Right cardiac atrium (tissue), 5 donors: ENCODE measurements around the gene UTP25. TPM values are rescaled to one million over a fixed set of nuclear protein-coding genes. Genes with fewer than 3 reads are reported as not detected.
"Not testable (repeated sequence)": the region's sequence is repeated elsewhere in the genome, so short reads cannot be mapped to it uniquely, and the experiment has no call there.

Experiments
- ATAC-seq, 2 donors: fragments of 200-7000 bp; cut with Tn5 transposase; one replicate each; pipeline versions ENCODE4 v1.8.0 to v1.9.1; 2020; ENCODE audit warnings: moderate library complexity in 2 of 2, mild to moderate bottlenecking in 1 of 2
- DNase-seq, 3 donors: peaks; one replicate each; pipeline ENCODE4 v3.0.0-alpha.2; 2020
- H3K27ac ChIP-seq: one replicate; pipeline ENCODE4 v1.5.1; 2013; ENCODE audit warnings: mild to moderate bottlenecking, low read length, control low read depth, moderate library complexity
- H3K27me3 ChIP-seq: one replicate; pipeline ENCODE4 v1.6.1; 2013; ENCODE audit not compliant: control insufficient read depth, insufficient read depth
- H3K4me1 ChIP-seq: one replicate; pipeline ENCODE4 v1.6.1; 2013; ENCODE audit warnings: low read length; ENCODE audit not compliant: control insufficient read depth, insufficient read depth
- H3K4me3 ChIP-seq: one replicate; pipeline ENCODE4 v1.5.1; 2013; ENCODE audit warnings: low read length, control low read depth
- H3K9me3 ChIP-seq: one replicate; pipeline ENCODE4 v1.6.1; 2013; ENCODE audit warnings: low read length; ENCODE audit not compliant: control insufficient read depth
- WGBS: extraction: QIAGEN DNeasy Blood & Tissue Kit; methylation state at CpG from one replicate; pipeline ENCODE4 v1.1.7; 2013; 5-methylcytosine and 5-hydroxymethylcytosine counted together
- intact Hi-C, 4 donors: fragments of 100-400 bp; cut with DNase I; formaldehyde crosslinking; loops; one replicate each; pipeline versions ENCODE4 v1.11.0 to v1.14.0; 2022 to 2023
- polyA plus RNA-seq: library from polyadenylated mRNA; stranded (reverse); fragments of 200-250 nt; gene quantifications from one replicate; pipeline ENCODE4 v1.2.3, GENCODE V29; 2013
- total RNA-seq, 4 donors: library from RNA; stranded (reverse); fragmentation: NEBNext Ultra II Directional; extraction: Animal tissue kit (Norgen Biotek cat#: 25700); gene quantifications; one replicate each; pipeline ENCODE4 v1.2.1, GENCODE V29; 2021
- donor health status: healthy with polysubstance abuse.
- donor health status: DM: no; HTN: yes; CAD: no.
- donor health status: DM: no; HTN: no; CAD: no.
- donor health status: DM: no; HTN: yes; CAD: no; lungs with severe emphysema.
- donor health status: DM: yes; HTN: yes; CAD: no.

UTP25 gene
- total and polyA plus RNA-seq, 5 donors: 1.2 to 3.1 (median 2.9) TPM

GRCh38 chr1:209884249-209884648 is 56.5 kb downstream of the UTP25 start:
- Histone ChIP-seq H3K4me1 (no peaks in the 10 kb centered on the region), H3K9me3 (no peaks in the 10 kb centered on the region), H3K4me3 (no peak overlapping the region), H3K27ac (no peak overlapping the region), H3K27me3 (no peaks in the 10 kb centered on the region)
- intact Hi-C loops: no loop called here
- no peak for ATAC-seq
- DNase-seq: no peak
- 60% methylated on average over 4 of the region's 4 CpGs for WGBS

DNA sequence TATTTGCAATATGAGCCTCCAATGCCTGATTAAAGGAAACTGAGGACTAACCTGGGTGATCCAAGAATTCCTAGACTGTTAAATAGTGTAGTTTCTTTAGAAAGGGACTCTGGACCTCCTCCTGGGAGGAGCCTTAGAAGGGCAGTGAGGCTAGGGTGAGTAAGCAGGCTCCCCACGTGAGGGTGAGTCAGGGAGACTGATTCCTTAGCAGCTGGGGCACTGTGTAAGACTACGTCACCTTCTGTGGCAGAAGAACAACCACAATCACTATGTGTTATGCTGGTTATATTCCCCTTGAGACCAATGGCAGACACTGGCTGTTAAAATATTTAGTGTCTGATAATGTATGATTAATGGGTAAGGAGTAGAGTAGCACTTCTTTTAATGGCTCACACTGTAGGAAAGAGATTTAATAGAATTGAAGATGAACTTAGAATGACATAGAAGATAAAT is 56.9 kb downstream of the UTP25 start:
- Histone ChIP-seq H3K27ac (no peak overlapping the region), H3K4me3 (no peak overlapping the region), H3K27me3 (no peaks in the 10 kb centered on the region), H3K4me1 (no peaks in the 10 kb centered on the region), H3K9me3 (no peaks in the 10 kb centered on the region)
- ATAC-seq (peak; percentile 70 to 87), DNase-seq (peak in 2 of 3 donors; percentile 40 to 46)
- WGBS: 26% methylated on average over 2 of the region's 2 CpGs
- intact Hi-C loops: no loop called here

DNA sequence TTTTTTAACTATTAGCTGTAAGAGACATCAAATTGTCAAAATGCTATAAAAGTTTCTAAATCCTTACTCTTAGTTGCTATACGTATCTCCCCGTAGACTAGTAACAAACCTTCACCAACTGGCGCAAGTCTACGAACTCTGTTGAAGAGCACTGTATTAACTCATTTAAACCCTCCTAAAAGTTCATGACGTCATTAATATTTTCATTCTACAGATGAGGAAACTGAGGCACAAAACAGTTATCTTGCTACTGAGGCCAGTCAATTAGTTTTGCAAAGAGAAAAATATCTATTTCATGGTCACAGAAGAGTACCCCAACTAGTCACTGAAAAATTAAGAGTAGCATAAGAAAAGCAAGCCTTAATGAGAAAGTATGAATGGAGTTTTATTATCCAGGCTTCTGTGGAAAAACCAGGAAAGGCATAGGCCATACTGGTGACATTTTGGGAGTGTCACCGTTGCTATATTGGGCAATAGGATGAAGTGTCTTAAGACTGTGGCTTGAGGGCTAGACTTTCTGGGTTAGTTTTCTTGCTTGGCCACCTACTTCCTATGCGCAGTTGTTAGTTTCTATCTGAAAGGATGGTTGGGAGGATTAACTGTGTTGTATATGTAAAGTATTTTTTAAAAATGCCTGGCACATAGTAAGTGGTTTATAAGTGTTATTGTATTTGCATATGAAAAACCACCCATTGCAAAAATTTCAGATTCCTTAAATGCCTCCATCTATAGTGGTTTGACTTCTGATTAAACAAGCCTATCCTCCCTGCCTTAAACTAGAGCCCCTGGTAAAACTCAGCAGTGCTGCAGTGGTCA is 57.8 kb downstream of the UTP25 start:
- no peaks in the 10 kb centered on the region for H3K9me3 ChIP-seq
- no peaks in the 10 kb centered on the region for H3K27me3 ChIP-seq
- DNase-seq: no peak
- H3K27ac ChIP-seq: no peak overlapping the region
- H3K4me1 ChIP-seq: no peaks in the 10 kb centered on the region
- no peak overlapping the region for H3K4me3 ChIP-seq
- intact Hi-C loops: no loop called here
- 87% methylated on average over 7 of the region's 7 CpGs for WGBS
- ATAC-seq: no peak

DNA sequence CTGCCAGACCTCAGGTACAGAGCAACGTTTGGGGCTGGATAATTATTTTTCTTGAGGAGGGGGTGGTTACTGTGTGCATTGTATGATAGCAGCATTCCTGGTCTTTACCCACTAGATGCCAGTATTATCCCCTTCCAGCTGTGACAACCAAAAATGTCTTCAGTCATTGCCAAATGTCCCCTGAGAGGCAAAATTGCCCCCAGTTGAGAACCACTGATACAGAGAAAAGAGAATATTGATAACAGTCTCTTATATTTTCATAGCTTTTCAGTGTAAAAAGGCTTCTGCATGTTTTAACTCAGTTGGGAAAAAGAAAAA is 58.4 kb downstream of the UTP25 start:
- intact Hi-C loops: no loop called here
- no peak overlapping the region for H3K4me3 ChIP-seq
- no peaks in the 10 kb centered on the region for H3K4me1 ChIP-seq
- ATAC-seq (no peak), DNase-seq (no peak)
- no peaks in the 10 kb centered on the region for H3K27me3 ChIP-seq
- no peaks in the 10 kb centered on the region for H3K9me3 ChIP-seq
- H3K27ac ChIP-seq: no peak overlapping the region
- 6% methylated on average over 1 of the region's 1 CpG for WGBS

DNA sequence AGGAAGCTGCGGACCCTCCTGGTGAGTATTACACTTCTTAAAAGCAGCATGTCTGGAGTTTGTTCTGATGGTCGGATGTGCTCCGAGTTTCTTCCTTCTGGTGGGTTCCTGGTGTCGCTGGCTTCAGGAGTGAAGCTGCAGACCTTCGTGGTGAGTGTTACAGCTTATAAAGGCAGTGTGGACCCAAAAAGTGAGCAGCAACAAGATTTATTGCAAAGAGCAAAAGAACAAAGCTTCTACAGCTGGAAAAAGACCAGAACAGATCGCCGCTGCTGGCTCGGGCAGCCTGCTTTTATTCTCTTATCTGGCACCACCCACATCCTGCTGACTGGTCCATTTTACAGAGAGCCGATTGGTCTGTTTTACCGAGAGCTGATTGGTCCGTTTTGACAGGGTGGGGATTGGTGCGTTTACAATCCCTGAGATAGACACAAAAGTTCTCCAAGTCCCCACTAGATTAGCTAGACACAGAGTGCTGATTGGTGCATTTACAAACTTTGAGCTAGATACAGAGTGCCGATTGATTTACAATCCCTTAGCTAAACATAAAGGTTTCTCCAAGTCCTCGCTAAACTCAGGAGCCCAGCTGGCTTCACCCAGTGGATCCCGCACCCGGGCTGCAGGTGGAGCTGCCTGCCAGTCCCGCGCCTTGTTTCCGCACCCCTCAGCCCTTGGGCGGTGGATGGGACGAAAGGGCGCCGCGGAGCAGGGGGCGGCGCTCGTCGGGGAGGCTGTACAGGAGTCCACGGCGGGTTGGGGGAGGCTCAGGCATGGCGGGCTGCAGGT is 60.7 kb downstream of the UTP25 start:
- H3K4me1 ChIP-seq, H3K9me3 ChIP-seq, H3K27me3 ChIP-seq, H3K27ac ChIP-seq, H3K4me3 ChIP-seq, intact Hi-C loops, ATAC-seq, DNase-seq: not testable (repeated sequence)
- 87% methylated on average over 31 of the region's 31 CpGs for WGBS

DNA sequence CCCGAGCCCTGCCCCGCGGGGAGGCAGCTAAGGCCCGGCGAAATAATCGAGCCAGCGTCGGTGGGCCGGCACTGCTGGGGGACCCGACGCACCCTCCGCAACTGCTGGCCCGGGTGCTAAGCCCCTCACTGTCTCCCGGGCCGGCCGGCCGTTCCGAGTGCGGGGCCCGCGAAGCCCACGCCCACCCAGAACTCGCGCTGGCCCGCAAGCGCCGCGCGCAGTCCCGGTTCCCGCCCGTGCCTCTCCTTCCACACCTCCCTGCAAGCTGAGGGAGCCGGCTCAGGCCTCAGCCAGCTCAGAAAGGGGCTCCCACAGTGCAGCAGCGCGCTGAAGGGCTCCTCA is 61.3 kb downstream of the UTP25 start:
- H3K9me3 ChIP-seq: peaks cover 4% of the 10 kb centered on the region
- DNase-seq (peak in 1 of 3 donors; percentile 22), ATAC-seq (no peak)
- no peak overlapping the region for H3K27ac ChIP-seq
- intact Hi-C loops: no loop called here
- H3K4me1 ChIP-seq: no peaks in the 10 kb centered on the region
- 89% methylated on average over 35 of the region's 35 CpGs for WGBS
- H3K4me3 ChIP-seq: no peak overlapping the region
- H3K27me3 ChIP-seq: no peaks in the 10 kb centered on the region

- intact Hi-C loops: no loop called here
- ATAC-seq (no peak), DNase-seq (no peak)
- Histone ChIP-seq H3K9me3 (peaks cover 5% of the 10 kb centered on the region), H3K27me3 (no peaks in the 10 kb centered on the region), H3K4me3 (no peak overlapping the region), H3K4me1 (no peaks in the 10 kb centered on the region), H3K27ac (no peak overlapping the region)
- 56% methylated on average over 3 of the region's 3 CpGs for WGBS
These were observed 63.0 kb downstream of the UTP25 start for GRCh38 chr1:209890641-209891330.

- no peak for DNase-seq
- H3K4me1 ChIP-seq: no peaks in the 10 kb centered on the region
- intact Hi-C loops: no loop called here
- H3K9me3 ChIP-seq: peaks cover 5% of the 10 kb centered on the region
- no peak overlapping the region for H3K27ac ChIP-seq
- H3K27me3 ChIP-seq: no peaks in the 10 kb centered on the region
- ATAC-seq: no peak
- no peak overlapping the region for H3K4me3 ChIP-seq
- 91% methylated on average over 6 of the region's 6 CpGs for WGBS
These were observed 66.0 kb downstream of the UTP25 start for GRCh38 chr1:209893751-209894150.

GRCh38 chr1:209895709-209896108 is 67.9 kb downstream of the UTP25 start:
- WGBS: 56% methylated on average over 4 of the region's 4 CpGs
- Histone ChIP-seq H3K27me3 (no peaks in the 10 kb centered on the region), H3K27ac (no peak overlapping the region), H3K9me3 (peaks cover 5% of the 10 kb centered on the region), H3K4me1 (no peaks in the 10 kb centered on the region), H3K4me3 (no peak overlapping the region)
- intact Hi-C loops: no loop called here
- ATAC-seq (no peak), DNase-seq (no peak)

- H3K27ac ChIP-seq: no peak overlapping the region
- no peak overlapping the region for H3K4me3 ChIP-seq
- 85% methylated on average over 4 of the region's 4 CpGs for WGBS
- H3K4me1 ChIP-seq: no peaks in the 10 kb centered on the region
- DNase-seq (no peak), ATAC-seq (no peak)
- H3K27me3 ChIP-seq: no peaks in the 10 kb centered on the region
- intact Hi-C loops: no loop called here
- H3K9me3 ChIP-seq: peaks cover 5% of the 10 kb centered on the region
These were observed 68.6 kb downstream of the UTP25 start for GRCh38 chr1:209896346-209896745.

DNA sequence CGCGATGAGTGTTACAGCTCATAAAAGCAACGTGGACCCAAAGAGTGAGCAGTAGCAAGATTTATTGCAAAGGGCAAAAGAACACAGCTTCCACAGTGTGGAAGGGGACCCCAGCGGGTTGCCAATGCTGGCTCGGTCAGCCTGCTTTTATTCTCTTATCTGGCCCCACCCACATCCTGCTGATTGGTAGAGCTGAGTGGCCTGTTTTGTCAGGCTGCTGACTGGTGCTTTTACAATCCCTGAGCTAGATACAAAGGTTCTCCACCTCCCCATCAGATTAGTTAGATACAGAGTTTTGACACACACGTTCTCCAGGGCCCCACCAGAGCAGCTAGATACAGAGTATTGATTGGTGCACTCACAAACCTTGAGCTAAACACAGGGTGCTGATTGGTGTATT is 70.5 kb downstream of the UTP25 start:
- H3K27me3 ChIP-seq, H3K9me3 ChIP-seq, H3K4me1 ChIP-seq, ATAC-seq, DNase-seq, H3K4me3 ChIP-seq, intact Hi-C loops, H3K27ac ChIP-seq: not testable (repeated sequence)
- WGBS: 67% methylated on average over 6 of the region's 6 CpGs
